ENCODE measurements around the gene UROC1.

UROC1 gene

GRCh38 chr3:126517291-126517951, at the start of gene UROC1:
UROC1 (minus strand) TSS chr3:126517773; CDS start chr3:126517719, 54 bp downstream.
- no peak for DNase-seq

GRCh38 chr3:126562737-126563276, 45.2 kb upstream of the UROC1 start:
- DNase-seq, result no peak

- no peak for DNase-seq
These were observed 40.9 kb upstream of the UROC1 start, which contains the start of gene C3orf22 for GRCh38 chr3:126558336-126559071. C3orf22 (minus strand) TSS chr3:126558932; CDS start chr3:126553390, 5,542 bp downstream.

- no peak for DNase-seq
These were observed 40.2 kb upstream of the UROC1 start for GRCh38 chr3:126557761-126558160.

GRCh38 chr3:126557415-126557745, 39.8 kb upstream of the UROC1 start:
- DNase-seq, result no peak

- DNase-seq, result no peak
These were observed 39.3 kb upstream of the UROC1 start for GRCh38 chr3:126556637-126557414.

GRCh38 chr3:126555795-126556636, 38.4 kb upstream of the UROC1 start:
- no peak for DNase-seq

- no peak for DNase-seq
These were observed 37.3 kb upstream of the UROC1 start for GRCh38 chr3:126554560-126555525.

GRCh38 chr3:126553284-126554084, 35.9 kb upstream of the UROC1 start:
- no peak for DNase-seq

- no peak for DNase-seq
These were observed 35.2 kb upstream of the UROC1 start for GRCh38 chr3:126552688-126553283.

- no peak for DNase-seq
These were observed 34.5 kb upstream of the UROC1 start for GRCh38 chr3:126551839-126552687.

GRCh38 chr3:126551121-126551838, 33.7 kb upstream of the UROC1 start:
- DNase-seq, result no peak

- DNase-seq, result no peak
These were observed 33.0 kb upstream of the UROC1 start for GRCh38 chr3:126550488-126551051.

- no peak for DNase-seq
These were observed 32.4 kb upstream of the UROC1 start for GRCh38 chr3:126549861-126550487.

- no peak for DNase-seq
These were observed 31.2 kb upstream of the UROC1 start for GRCh38 chr3:126548556-126549466.

- DNase-seq, result no peak
These were observed 30.1 kb upstream of the UROC1 start for GRCh38 chr3:126547721-126548120.
